ENCODE results near the gene SF3A2.

GRCh38 chr19:2294687-2295335 is 58.2 kb downstream of the SF3A2 start:
- no peak for TF ChIP-seq POLR2A (IDR thresholded peaks at IDR 0.05; ENCODE audit: low read length)
- no peak for TF ChIP-seq GATA1 (IDR thresholded peaks at IDR 0.05; ENCODE audit: low read depth, low read length)
